GM12874 (cell line): Measurements from ENCODE around the gene COMMD3.

Experiments used
- TF ChIP-seq, protein P1 (sequence below): IDR thresholded peaks from 2 replicates; pipeline ENCODE4 v1.5.1; 2011; ENCODE audit warnings: low read depth, mild to moderate bottlenecking, control low read depth, low read length, moderate library complexity; ENCODE audit not compliant: insufficient read depth

The COMMD3 gene

DNA sequence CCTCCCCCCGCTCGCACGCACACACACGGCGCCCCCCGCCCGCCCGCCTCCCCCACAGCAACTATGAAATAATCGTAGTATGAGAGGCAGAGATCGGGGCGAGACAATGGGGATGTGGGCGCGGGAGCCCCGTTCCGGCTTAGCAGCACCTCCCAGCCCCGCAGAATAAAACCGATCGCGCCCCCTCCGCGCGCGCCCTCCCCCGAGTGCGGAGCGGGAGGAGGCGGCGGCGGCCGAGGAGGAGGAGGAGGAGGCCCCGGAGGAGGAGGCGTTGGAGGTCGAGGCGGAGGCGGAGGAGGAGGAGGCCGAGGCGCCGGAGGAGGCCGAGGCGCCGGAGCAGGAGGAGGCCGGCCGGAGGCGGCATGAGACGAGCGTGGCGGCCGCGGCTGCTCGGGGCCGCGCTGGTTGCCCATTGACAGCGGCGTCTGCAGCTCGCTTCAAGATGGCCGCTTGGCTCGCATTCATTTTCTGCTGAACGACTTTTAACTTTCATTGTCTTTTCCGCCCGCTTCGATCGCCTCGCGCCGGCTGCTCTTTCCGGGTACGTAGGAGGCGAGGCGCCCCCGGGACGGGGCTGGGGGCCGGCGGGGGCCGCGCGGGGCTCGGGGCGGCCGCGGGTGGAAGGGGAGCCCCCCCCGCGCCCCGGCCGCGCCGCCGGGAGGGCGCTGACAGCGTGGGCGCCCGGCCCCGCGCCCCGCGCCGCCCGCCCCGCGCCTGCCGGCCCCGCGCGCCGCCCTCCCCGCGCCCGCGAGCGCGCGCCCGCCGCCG, 5.2 kb downstream of the COMMD3 start:
- TF ChIP-seq, protein P1, sequence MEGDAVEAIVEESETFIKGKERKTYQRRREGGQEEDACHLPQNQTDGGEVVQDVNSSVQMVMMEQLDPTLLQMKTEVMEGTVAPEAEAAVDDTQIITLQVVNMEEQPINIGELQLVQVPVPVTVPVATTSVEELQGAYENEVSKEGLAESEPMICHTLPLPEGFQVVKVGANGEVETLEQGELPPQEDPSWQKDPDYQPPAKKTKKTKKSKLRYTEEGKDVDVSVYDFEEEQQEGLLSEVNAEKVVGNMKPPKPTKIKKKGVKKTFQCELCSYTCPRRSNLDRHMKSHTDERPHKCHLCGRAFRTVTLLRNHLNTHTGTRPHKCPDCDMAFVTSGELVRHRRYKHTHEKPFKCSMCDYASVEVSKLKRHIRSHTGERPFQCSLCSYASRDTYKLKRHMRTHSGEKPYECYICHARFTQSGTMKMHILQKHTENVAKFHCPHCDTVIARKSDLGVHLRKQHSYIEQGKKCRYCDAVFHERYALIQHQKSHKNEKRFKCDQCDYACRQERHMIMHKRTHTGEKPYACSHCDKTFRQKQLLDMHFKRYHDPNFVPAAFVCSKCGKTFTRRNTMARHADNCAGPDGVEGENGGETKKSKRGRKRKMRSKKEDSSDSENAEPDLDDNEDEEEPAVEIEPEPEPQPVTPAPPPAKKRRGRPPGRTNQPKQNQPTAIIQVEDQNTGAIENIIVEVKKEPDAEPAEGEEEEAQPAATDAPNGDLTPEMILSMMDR: no peak

DNA sequence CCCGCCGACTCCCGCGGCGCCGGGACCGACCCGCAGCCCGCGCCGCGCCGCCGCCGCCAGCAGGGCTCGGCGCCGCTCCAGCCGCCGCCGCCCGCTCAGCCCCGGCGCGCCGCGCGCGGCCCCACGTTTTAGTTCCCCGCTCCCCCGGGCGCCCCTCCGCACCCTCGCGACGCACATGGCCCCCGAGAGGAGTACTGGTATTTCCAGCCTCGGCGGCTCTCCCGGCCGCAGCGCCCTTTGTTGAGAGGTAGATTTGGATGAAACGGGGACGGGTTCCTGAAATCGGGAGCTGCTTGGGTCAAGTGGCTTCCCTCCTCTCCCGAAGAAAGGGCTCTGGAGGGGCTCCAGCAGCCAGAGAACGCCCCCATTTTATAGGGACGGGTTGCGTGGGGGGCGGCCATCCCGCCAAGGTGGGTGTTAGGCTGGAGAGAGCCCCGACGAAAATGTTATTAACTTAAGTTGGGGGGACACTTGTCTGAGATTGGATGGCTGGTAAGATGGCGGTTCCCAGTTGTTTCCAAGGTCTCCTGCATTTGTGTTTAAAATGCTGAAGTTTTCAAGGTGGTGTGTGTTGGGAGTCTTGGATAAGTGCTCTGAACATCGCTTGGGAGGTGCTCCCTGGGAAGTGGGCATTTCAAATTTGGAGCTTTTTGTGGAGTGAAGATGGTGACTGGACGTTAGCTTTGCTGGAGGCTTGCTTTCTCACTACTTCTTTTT, 5.9 kb downstream of the COMMD3 start:
- TF ChIP-seq, protein P1: no peak

DNA sequence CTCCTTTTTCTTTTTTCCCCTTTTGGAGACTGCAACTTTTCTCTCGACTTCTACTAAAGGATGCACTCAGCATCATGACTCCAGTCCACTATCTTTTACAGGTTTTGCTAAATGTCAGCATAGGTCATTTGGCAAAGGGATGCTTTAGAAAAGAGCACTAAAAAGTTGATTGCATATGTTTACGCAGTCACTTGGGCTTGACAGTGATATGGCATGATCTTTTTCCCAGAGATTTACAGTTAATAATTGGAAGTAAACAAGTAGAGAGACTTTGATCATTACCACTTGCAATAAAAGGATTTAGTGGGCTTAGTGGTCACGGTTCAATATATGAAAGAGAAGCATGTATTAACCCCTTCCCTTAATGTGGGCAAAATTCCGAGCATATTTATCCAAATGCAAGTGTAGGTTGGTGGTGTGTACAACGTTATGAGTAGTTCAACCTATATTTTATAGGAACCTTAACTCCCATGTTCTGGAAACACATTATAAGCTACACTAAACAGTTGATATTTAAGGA, 6.5 kb downstream of the COMMD3 start:
- TF ChIP-seq, protein P1: no peak

DNA sequence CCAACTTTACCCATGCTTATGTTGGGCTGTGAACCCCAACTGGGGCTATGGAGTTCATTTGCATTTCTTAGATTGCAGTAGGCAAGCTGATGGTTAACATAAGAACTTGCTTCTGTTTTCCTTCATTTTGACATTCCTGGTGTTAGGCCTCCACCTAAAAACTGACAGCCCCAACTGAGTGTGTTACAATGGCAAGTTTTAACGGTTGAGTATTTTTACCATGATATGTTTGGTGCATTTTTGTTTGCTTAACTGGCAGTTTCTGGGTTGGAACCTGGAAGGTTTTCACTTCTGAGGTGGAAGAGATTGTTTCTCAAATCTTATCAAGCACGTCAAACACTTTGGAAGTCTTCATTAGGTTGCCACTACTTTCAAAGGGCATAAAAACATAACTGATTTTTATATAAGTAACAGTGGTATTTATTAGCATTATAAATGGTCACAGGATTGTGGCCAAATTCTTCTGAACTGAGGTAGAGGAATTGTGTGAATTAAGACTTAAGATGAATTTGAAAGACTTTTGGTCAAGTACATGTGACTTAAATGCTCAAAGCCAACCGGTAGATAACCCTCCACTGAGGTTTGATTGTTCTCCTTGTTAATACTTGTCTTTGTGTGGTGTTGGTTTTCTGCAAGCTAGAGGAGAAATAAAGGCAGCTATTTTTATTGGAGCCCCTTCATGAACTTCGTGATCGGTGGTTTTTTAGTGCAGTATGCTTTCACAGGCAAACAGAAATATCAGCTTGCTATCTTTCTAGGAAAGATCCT, 7.5 kb downstream of the COMMD3 start:
- TF ChIP-seq, protein P1: no peak

DNA sequence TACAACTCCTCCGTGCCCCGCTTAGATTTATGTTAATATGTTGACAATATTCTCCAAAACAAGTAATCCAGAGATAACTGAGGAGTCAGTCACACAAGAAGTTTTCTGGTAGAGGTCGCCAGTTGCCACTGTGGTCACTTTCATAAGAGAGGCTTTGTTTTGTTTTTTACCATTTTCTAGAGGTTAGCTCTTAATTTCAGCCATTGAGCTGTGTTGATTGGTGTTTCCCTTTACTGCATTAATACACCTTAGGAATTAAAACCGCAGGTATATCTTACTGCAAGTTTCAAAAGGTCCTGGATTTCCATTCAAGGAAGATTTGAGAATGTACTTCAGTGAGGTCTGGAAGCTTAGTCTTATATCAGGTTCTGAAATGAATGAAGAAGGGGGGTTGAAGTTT, 8.2 kb downstream of the COMMD3 start:
- TF ChIP-seq, protein P1: no peak

DNA sequence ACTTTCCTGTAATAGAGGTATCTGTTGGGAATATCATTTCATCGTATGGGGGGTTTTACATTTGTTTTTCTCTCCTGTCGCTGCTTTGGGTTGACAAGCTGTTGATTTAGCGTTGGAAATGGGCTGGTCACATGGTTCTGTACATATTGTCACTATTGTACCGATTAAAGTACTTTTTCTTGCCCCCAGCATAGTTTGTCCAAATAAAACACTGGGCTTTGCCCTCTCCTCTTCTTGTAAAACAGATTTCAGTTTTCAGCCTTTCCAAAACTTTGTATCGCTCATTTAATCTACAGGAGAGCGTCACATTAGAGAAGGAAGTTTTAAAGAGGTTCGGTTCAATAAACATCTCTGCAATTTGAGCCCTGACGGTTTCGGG, 8.7 kb downstream of the COMMD3 start:
- TF ChIP-seq, protein P1: no peak
